GM18507 (cell line): ENCODE results near the gene CCDC121.
A peak's percentile ranks its signal among the peaks of the same experiment; 100 is the strongest.
"Not testable (repeated sequence)": the region's sequence is repeated elsewhere in the genome, so short reads cannot be mapped to it uniquely, and the experiment has no call there.

Source experiments
- DNase-seq: peaks from one replicate; pipeline ENCODE4 v3.0.0; 2011; ENCODE audit warnings: low read depth; ENCODE audit not compliant: insufficient read length; ENCODE audit errors: extremely low spot score
- FAIRE-seq: peaks from 2 replicates; lab custom pipeline; 2011; peaks lifted over from hg19 to GRCh38; lab: Jason Lieb, UNC

The CCDC121 gene

DNA sequence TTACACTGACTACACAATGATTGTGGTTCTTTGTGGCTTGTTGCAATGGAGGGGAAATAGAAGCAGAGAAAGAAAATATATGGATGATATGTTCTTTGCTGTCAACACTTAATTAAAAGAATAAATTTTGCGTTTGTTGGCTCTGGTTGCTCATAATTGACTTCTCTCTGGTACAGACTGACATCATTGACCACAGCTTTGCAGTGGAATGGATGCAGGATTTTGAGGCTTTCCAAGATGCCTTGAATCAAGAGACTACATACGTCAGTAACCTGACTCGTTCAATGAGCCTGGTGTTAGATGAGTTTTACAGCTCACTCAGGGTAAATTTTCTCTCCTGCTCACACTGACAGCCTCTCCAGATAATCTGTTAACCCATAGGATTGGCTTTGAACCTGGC is 9.9 kb upstream of the CCDC121 start:
- FAIRE-seq: no peak
- DNase-seq: no peak

- FAIRE-seq: no peak
- no peak for DNase-seq
Measured at GRCh38 chr2:27638037-27638637, 9.3 kb upstream of the CCDC121 start.

GRCh38 chr2:27636766-27637165 is 8.0 kb upstream of the CCDC121 start:
- FAIRE-seq (no peak), DNase-seq (no peak)

GRCh38 chr2:27634291-27634690 is 5.5 kb upstream of the CCDC121 start:
- no peak for DNase-seq
- FAIRE-seq: no peak

GRCh38 chr2:27630257-27630656 is 1.4 kb upstream of the CCDC121 start:
- not testable (repeated sequence) for FAIRE-seq, DNase-seq

DNA sequence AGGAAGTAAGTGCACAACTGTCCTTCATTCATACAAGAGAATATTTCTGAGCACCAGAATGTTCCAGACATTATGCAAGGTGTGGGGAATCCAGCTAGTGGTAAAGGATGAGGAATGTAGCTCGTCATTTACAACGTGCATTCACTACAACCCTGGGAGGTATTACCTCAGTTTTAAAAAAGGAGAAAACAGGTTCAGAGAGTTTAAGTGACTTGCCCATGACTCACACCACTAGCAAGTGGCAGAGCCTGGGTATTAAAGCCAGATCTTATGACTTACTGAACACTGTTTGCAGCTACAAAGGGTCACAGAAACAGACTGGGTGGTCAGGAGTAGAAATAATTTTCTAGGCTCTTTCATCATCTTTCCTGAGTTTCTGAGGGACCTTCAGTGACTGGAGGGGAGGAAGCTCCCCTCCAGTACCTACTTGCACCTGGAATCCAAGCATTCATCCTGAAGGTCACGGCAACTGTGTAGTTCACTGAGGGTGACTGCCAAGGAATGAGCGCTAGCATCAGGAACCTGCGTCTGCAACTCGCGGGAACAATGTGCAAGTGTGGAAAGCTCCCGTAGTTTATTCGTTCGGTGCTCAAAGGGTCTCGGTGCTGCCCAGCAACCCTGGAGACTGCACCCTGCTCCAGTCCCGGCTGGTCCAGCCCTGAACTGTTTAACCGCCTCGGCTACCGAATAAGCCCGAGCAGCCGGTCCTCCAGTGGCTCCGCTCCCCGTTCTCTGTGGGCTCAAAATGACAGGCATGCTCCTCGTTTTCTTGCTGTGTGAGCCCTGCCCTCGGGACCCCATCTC is 647 bp downstream of the CCDC121 start:
- DNase-seq (no peak), FAIRE-seq (no peak)

GRCh38 chr2:27626921-27627320 is 1.9 kb downstream of the CCDC121 start:
- peak; percentile 49 for FAIRE-seq
- not testable (repeated sequence) for DNase-seq

DNA sequence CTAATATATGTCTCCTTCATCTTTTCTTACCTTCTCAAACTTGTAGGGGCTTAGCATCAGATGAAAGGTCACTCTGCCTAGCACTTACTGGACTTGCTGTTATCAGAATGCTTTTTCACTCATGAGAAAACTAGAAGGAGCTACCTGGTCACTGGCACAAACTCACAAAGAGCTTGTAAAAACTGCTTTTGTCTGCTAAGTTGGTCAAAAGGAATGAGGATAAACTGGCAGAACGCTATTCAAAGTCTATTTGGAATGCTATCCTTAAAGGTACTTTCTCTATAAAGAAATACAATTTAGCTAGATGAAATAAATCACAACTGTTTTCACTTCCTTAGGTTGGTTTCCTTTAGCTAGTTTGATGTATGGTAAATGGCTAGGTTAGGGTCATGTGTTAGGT is 2.5 kb downstream of the CCDC121 start:
- DNase-seq: not testable (repeated sequence)

GRCh38 chr2:27624943-27625342 is 3.9 kb downstream of the CCDC121 start:
- FAIRE-seq (no peak), DNase-seq (no peak)

More for the DNA sequence above, 2.5 kb downstream of the CCDC121 start:
- FAIRE-seq: not testable (repeated sequence)

- no peak for FAIRE-seq
- DNase-seq: no peak
Measured at GRCh38 chr2:27622921-27623384, 5.9 kb downstream of the CCDC121 start.

GRCh38 chr2:27621524-27621923 is 7.3 kb downstream of the CCDC121 start:
- FAIRE-seq (no peak), DNase-seq (no peak)

GRCh38 chr2:27615316-27615715 is 13.5 kb downstream of the CCDC121 start:
- DNase-seq (no peak), FAIRE-seq (no peak)

DNA sequence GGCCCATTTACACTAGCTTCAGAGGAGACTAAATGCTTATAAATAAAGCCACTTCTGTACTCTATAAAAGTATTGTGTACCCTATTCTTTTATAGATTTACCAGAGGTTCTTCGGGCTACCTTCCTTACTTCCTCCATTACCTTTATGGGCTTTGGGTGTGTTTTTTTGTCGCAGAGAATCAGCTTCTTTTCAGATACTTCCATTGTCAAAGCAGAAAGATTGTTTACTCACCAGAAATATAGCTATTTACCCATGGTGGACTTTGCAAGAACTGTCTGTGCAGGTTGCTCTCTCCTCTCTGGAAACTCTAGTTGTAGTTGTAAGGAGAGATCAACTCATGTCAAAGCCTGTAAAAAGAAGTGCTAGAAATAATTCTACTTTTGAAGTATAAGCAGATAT is 14.8 kb downstream of the CCDC121 start:
- no peak for DNase-seq
- FAIRE-seq: no peak

DNA sequence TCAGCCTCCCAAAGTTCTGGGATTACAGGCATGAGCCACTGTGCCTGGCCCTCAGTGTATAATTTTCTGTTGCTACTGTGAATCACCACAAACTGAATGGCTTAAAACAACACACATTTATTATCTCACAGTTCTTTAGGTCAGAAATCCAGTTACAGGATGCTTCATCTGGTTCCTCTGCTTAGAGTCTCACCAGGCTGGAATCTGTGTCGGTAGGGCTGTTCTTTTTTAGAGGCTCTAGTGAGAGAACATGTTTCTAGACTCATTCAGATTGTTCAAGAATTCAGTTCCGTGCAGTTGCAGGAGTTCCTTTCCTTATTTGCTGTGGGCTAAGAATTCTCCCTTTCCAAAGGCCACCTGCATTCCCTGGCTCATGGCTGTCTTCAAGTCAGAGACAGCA is 22.2 kb downstream of the CCDC121 start:
- FAIRE-seq (no peak), DNase-seq (no peak)

GRCh38 chr2:27596627-27597026 is 32.2 kb downstream of the CCDC121 start:
- FAIRE-seq (no peak), DNase-seq (no peak)

GRCh38 chr2:27595412-27595811 is 33.4 kb downstream of the CCDC121 start:
- DNase-seq, FAIRE-seq: not testable (repeated sequence)

GRCh38 chr2:27594020-27594703 is 34.6 kb downstream of the CCDC121 start:
- DNase-seq, FAIRE-seq: not testable (repeated sequence)

DNA sequence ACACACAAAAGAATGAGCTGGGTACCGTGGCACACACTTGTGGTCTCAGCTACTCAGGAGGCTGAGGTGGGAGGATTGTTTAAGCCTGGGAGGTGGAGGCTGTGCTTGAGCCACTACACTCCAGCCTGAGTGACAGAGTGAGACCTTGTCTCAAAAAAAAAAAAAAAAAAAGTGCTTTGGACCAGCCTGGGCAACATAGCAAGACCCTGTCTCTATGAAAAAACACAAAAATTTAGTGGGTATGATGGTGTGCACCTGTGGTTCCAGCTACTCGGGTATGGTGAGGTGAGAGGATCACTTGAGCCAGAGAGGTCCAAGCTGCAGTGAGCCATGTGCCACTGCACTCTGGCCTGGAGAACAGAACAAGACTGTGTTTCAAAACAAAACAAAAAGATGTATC is 35.6 kb downstream of the CCDC121 start:
- no peak for DNase-seq
- FAIRE-seq: no peak

- FAIRE-seq (no peak), DNase-seq (no peak)
Measured at GRCh38 chr2:27591745-27592144, 37.1 kb downstream of the CCDC121 start.

- DNase-seq: no peak
- FAIRE-seq: no peak
Measured at GRCh38 chr2:27588308-27588707, 40.5 kb downstream of the CCDC121 start.
